Mononuclear cell (primary cell): Measurements from ENCODE around the gene GTF2IRD1. TPM values are rescaled to one million over a fixed set of nuclear protein-coding genes. Genes with fewer than 3 reads are reported as not detected.
"Not testable (repeated sequence)": the region's sequence is repeated elsewhere in the genome, so short reads cannot be mapped to it uniquely, and the experiment has no call there.

Experiments used
- H3K27me3 ChIP-seq: 2 replicates; pipeline ENCODE4 v1.6.0; 2011; ENCODE audit warnings: low read length, control low read depth; ENCODE audit not compliant: insufficient read depth
- H3K4me1 ChIP-seq: 2 replicates; pipeline ENCODE4 v1.5.1; 2011; ENCODE audit warnings: mild to moderate bottlenecking, low read length, control low read depth; ENCODE audit not compliant: insufficient read depth
- H3K4me3 ChIP-seq: 2 replicates; pipeline ENCODE4 v1.5.1; 2011; ENCODE audit warnings: mild to moderate bottlenecking, low read length, moderate library complexity
- H3K9me3 ChIP-seq: 2 replicates; pipeline ENCODE4 v1.5.1; 2011; ENCODE audit warnings: low read depth, mild to moderate bottlenecking, control low read depth, low read length
- total RNA-seq: library from RNA; depleted of rRNA; stranded (reverse); fragments of >200 nt; gene quantifications from one replicate; pipeline ENCODE4 v1.2.3, GENCODE V29; 2012

Gene GTF2IRD1
- total RNA-seq, 1 donor = 0.21 TPM

- no peaks in the 10 kb centered on the region for H3K4me1 ChIP-seq
- no peak overlapping the region for H3K4me3 ChIP-seq
- H3K9me3 ChIP-seq = no peaks in the 10 kb centered on the region
- no peaks in the 10 kb centered on the region for H3K27me3 ChIP-seq
These were observed 35.6 kb upstream of the GTF2IRD1 start for GRCh38 chr7:74418076-74418475.

GRCh38 chr7:74418538-74418937, 35.2 kb upstream of the GTF2IRD1 start:
- Histone ChIP-seq H3K4me1 (no peaks in the 10 kb centered on the region), H3K9me3 (no peaks in the 10 kb centered on the region), H3K4me3 (no peak overlapping the region), H3K27me3 (no peaks in the 10 kb centered on the region)

- not testable (repeated sequence) for H3K27me3 ChIP-seq, H3K4me1 ChIP-seq
These were observed 34.5 kb upstream of the GTF2IRD1 start for GRCh38 chr7:74419232-74419631.

GRCh38 chr7:74420006-74420405, 33.7 kb upstream of the GTF2IRD1 start:
- no peaks in the 10 kb centered on the region for H3K9me3 ChIP-seq
- no peaks in the 10 kb centered on the region for H3K27me3 ChIP-seq
- H3K4me3 ChIP-seq = no peak overlapping the region
- no peaks in the 10 kb centered on the region for H3K4me1 ChIP-seq

More at GRCh38 chr7:74419232-74419631, 34.5 kb upstream of the GTF2IRD1 start:
- H3K4me3 ChIP-seq, H3K9me3 ChIP-seq: not testable (repeated sequence)

GRCh38 chr7:74424291-74424880, 29.3 kb upstream of the GTF2IRD1 start:
- Histone ChIP-seq H3K4me1 (no peaks in the 10 kb centered on the region), H3K9me3 (no peaks in the 10 kb centered on the region), H3K4me3 (no peak overlapping the region), H3K27me3 (no peaks in the 10 kb centered on the region)

GRCh38 chr7:74428023-74428422, 25.7 kb upstream of the GTF2IRD1 start:
- no peak overlapping the region for H3K4me3 ChIP-seq
- no peaks in the 10 kb centered on the region for H3K27me3 ChIP-seq
- no peaks in the 10 kb centered on the region for H3K4me1 ChIP-seq
- no peaks in the 10 kb centered on the region for H3K9me3 ChIP-seq

- H3K4me1 ChIP-seq = no peaks in the 10 kb centered on the region
- H3K9me3 ChIP-seq = no peaks in the 10 kb centered on the region
- no peaks in the 10 kb centered on the region for H3K27me3 ChIP-seq
- H3K4me3 ChIP-seq = no peak overlapping the region
These were observed 24.5 kb upstream of the GTF2IRD1 start for GRCh38 chr7:74429153-74429747.

GRCh38 chr7:74430409-74430808, 23.3 kb upstream of the GTF2IRD1 start:
- H3K4me1 ChIP-seq, H3K27me3 ChIP-seq, H3K4me3 ChIP-seq, H3K9me3 ChIP-seq: not testable (repeated sequence)

- H3K27me3 ChIP-seq = no peaks in the 10 kb centered on the region
- H3K9me3 ChIP-seq = no peaks in the 10 kb centered on the region
- no peak overlapping the region for H3K4me3 ChIP-seq
- H3K4me1 ChIP-seq = no peaks in the 10 kb centered on the region
These were observed 22.7 kb upstream of the GTF2IRD1 start for GRCh38 chr7:74430961-74431466.

GRCh38 chr7:74437291-74437571, 16.5 kb upstream of the GTF2IRD1 start:
- not testable (repeated sequence) for H3K4me1 ChIP-seq, H3K4me3 ChIP-seq, H3K27me3 ChIP-seq, H3K9me3 ChIP-seq

GRCh38 chr7:74438327-74438726, 15.4 kb upstream of the GTF2IRD1 start:
- no peak overlapping the region for H3K4me3 ChIP-seq
- H3K27me3 ChIP-seq = no peaks in the 10 kb centered on the region
- H3K4me1 ChIP-seq = no peaks in the 10 kb centered on the region
- H3K9me3 ChIP-seq = peaks cover 7% of the 10 kb centered on the region

- Histone ChIP-seq H3K9me3 (peaks cover 7% of the 10 kb centered on the region), H3K4me3 (no peak overlapping the region), H3K27me3 (no peaks in the 10 kb centered on the region), H3K4me1 (no peaks in the 10 kb centered on the region)
These were observed 14.2 kb upstream of the GTF2IRD1 start for GRCh38 chr7:74439541-74439940.

- H3K9me3 ChIP-seq, H3K4me1 ChIP-seq, H3K27me3 ChIP-seq, H3K4me3 ChIP-seq: not testable (repeated sequence)
These were observed 13.6 kb upstream of the GTF2IRD1 start for GRCh38 chr7:74440143-74440542.

GRCh38 chr7:74441801-74442200, 11.9 kb upstream of the GTF2IRD1 start:
- Histone ChIP-seq H3K27me3 (no peaks in the 10 kb centered on the region), H3K9me3 (peaks cover 7% of the 10 kb centered on the region)

GRCh38 chr7:74443543-74444247, 10.0 kb upstream of the GTF2IRD1 start:
- Histone ChIP-seq H3K9me3 (no peaks in the 10 kb centered on the region), H3K4me1 (no peaks in the 10 kb centered on the region), H3K27me3 (no peaks in the 10 kb centered on the region), H3K4me3 (no peak overlapping the region)

More at GRCh38 chr7:74441801-74442200, 11.9 kb upstream of the GTF2IRD1 start:
- H3K4me1 ChIP-seq = no peaks in the 10 kb centered on the region
- H3K4me3 ChIP-seq = no peak overlapping the region

- Histone ChIP-seq H3K4me1 (peaks cover 16% of the 10 kb centered on the region), H3K9me3 (no peaks in the 10 kb centered on the region), H3K4me3 (no peak overlapping the region), H3K27me3 (peaks cover 6% of the 10 kb centered on the region)
These were observed 4.6 kb upstream of the GTF2IRD1 start for GRCh38 chr7:74449144-74449543.
